ENCODE data around the gene P3H1.
A peak's percentile ranks its signal among the peaks of the same experiment; 100 is the strongest.

P3H1 gene

DNA sequence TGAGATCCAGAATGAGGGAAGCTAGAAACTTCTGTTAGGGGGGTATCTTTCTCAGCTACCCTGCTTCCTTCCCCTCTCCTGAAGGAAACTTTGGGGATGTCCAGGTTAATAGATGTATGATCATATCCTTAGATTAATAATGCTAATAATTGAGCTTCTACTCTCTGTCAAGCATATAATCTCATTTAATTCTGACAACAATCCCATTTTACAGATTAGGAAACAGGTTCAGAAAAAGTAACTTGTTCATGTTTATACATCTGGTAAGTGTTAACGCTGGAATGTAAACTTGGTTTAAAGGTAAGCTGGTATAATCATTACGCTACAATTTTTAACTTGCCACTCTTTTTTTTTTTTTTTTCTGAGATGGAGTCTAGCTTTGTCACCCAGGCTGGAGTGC lies 16.3 kb upstream of the P3H1 start:
- H3K9me3 Mint-ChIP-seq: no peaks in the 10 kb centered on the region
- H3K27ac Mint-ChIP-seq: no peak overlapping the region
- H3K36me3 Mint-ChIP-seq: peaks cover 9% of the 10 kb centered on the region
- no peak overlapping the region for H3K4me3 Mint-ChIP-seq
- H3K27me3 Mint-ChIP-seq: no peaks in the 10 kb centered on the region
- peaks cover 15% of the 10 kb centered on the region for H3K4me1 Mint-ChIP-seq

DNA sequence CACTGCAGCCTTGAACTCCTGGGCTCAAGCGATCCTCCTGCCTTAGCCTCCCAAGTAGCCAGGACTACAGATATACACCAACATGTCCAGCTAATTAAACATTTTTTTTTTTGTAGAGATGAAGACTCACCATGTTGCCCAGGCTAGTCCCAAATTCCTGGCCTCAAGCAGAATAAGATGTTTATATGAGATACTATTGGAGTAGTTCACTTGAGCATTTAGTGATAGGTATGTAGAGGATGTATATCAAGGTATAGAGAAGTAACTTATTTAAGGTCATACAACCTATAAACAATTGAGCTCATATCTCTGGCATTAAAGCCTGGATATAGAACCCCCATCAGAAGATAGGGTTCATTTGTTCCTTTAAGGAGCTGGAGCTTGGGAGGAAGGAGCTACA lies 13.3 kb upstream of the P3H1 start:
- H3K27me3 Mint-ChIP-seq: no peaks in the 10 kb centered on the region
- peaks cover 14% of the 10 kb centered on the region for H3K36me3 Mint-ChIP-seq
- H3K9me3 Mint-ChIP-seq: no peaks in the 10 kb centered on the region
- no peak overlapping the region for H3K4me3 Mint-ChIP-seq
- no peak overlapping the region for H3K27ac Mint-ChIP-seq
- peaks cover 6% of the 10 kb centered on the region for H3K4me1 Mint-ChIP-seq

DNA sequence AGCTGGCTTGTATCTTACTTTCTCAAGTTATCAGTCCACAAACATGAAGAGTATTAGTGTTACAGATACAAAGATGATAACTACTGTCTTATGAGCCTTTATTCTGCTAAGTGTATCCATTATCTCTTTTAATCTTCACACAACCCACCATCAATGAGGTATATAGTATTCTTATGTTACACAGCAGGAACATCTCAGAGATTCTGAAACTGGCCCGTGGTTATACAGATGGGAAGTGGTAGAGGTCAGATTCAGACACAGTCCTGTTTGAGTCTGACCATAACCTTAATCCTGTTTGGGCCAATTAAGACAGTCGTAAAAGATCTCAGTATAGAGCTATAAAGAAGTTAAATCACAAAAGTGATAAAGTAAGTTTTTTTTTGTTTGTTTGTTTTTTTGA lies 12.9 kb upstream of the P3H1 start:
- H3K36me3 Mint-ChIP-seq: peaks cover 16% of the 10 kb centered on the region

DNA sequence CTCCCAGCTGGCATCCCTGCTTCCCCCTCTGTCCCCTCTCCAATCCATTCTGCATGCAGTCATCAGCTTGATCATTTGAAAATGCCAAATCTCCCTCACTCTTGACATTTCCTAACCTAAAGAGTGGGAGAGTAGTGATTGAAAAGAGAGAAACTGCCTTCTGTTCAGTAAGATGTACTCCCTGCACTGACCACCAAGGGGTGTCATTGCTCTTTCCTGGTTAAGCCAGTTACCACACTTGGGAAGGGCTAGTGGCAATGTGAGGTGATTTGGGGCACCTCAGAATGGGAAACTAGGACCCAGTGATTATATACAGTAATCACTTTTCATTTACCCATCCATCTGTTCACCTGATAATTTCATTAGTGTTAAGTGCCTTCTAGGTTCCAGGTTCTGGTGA lies 11.0 kb upstream of the P3H1 start:
- Mint-ChIP-seq H3K4me1 (peaks cover 10% of the 10 kb centered on the region), H3K9me3 (no peaks in the 10 kb centered on the region), H3K36me3 (peaks cover 16% of the 10 kb centered on the region), H3K27ac (no peak overlapping the region), H3K4me3 (no peak overlapping the region), H3K27me3 (no peaks in the 10 kb centered on the region)

More for the DNA sequence above, 12.9 kb upstream of the P3H1 start:
- H3K27ac Mint-ChIP-seq: peak overlapping the region; percentile 30
- no peaks in the 10 kb centered on the region for H3K9me3 Mint-ChIP-seq
- H3K4me1 Mint-ChIP-seq: peaks cover 4% of the 10 kb centered on the region
- H3K4me3 Mint-ChIP-seq: no peak overlapping the region
- H3K27me3 Mint-ChIP-seq: no peaks in the 10 kb centered on the region

DNA sequence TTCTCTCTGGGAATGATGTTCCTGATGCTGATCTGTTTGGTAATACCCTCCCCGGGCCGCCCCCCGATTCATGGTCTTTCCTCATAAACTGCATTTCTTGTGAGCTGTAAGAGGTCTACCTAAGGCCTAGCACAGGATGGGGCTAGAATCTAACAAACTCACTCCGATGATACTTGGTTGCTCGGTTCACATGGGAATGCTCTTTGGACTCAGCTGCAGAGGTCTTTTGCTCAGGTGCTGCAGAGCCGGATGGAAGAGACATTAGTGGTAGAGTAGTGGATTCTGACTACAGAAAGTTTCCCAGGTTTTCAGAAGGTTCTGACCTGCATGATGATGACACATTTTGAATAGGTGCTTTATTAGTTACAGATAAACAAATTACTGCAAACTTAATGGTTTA lies 9.7 kb upstream of the P3H1 start:
- Mint-ChIP-seq H3K27ac (no peak overlapping the region), H3K27me3 (no peaks in the 10 kb centered on the region), H3K36me3 (peaks cover 13% of the 10 kb centered on the region), H3K4me1 (peaks cover 17% of the 10 kb centered on the region), H3K9me3 (no peaks in the 10 kb centered on the region), H3K4me3 (no peak overlapping the region)

DNA sequence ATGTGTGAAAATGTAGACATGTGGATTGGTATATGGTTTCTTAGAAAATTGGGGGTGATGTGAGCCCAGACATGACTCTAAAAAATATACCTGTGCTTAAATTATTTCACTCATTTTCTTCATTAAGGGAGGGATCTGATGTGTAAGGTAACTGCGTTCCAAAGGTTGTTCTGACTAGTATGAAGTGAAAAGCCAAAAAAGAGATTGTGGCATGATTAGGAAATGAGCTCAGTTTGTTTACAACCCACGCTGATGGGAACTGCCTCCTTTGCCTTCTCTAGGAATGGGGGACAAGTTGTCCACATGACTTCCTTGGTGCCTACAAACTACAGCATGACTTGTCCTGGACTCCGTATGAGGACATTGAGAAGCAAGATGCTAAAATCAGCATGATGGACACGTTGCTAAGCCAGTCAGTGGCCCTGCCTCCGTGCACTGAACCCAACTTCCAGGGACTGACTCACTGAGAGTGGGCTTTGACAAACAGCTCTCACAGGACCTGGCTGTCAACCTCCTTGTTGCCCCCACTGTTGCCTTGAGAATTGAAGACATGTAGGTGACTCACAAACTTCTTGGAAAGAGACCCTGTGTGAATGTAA lies 8.2 kb upstream of the P3H1 start:
- Mint-ChIP-seq H3K36me3 (peaks cover 13% of the 10 kb centered on the region), H3K9me3 (no peaks in the 10 kb centered on the region), H3K27ac (no peak overlapping the region), H3K4me3 (no peak overlapping the region), H3K4me1 (peaks cover 28% of the 10 kb centered on the region), H3K27me3 (no peaks in the 10 kb centered on the region)

DNA sequence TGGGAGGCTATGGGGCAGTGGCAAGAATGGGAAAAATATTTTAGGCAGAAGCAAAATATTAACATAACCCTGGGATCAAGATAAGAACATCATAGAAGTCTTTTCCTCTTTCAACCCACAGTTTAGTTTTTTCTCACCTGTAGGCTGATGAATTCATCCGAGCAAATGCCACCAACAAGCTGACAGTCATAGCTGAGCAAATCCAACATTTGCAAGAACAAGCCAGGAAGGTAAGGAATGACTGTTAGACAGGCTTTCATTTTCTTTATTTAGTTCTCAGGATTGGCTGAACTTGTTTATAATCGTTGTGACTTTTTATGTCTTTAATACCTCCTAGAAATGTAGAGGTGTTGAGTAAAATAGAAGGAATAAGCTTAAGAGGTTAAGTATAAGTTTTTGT lies 6.6 kb upstream of the P3H1 start:
- H3K4me1 Mint-ChIP-seq: peaks cover 42% of the 10 kb centered on the region
- peaks cover 15% of the 10 kb centered on the region for H3K36me3 Mint-ChIP-seq
- H3K9me3 Mint-ChIP-seq: no peaks in the 10 kb centered on the region
- no peak overlapping the region for H3K27ac Mint-ChIP-seq
- no peaks in the 10 kb centered on the region for H3K27me3 Mint-ChIP-seq
- no peak overlapping the region for H3K4me3 Mint-ChIP-seq

DNA sequence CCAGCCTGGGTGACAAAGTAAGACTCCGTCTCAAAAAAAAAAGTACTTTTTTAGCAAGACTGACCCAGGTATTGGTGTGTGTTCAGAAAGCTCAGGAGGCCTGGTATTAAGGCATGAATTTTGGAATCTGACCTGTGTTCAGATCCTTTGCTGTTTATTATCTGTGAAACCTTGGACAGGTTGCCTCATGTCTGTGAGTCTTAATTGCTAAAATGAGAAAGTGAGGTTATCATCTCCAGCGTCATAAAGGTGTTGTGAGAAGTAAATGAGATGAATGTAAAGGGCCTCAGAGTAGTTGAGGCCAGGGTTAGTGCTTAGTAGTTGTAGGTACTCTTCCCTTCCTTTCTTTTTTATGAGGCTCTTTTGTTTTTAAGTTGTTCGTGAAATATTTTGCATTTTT lies 3.0 kb upstream of the P3H1 start:
- H3K9me3 Mint-ChIP-seq: no peaks in the 10 kb centered on the region
- no peaks in the 10 kb centered on the region for H3K27me3 Mint-ChIP-seq
- peaks cover 41% of the 10 kb centered on the region for H3K4me1 Mint-ChIP-seq
- H3K36me3 Mint-ChIP-seq: peaks cover 9% of the 10 kb centered on the region
- peak overlapping the region; percentile 74 for H3K4me3 Mint-ChIP-seq
- H3K27ac Mint-ChIP-seq: no peak overlapping the region

DNA sequence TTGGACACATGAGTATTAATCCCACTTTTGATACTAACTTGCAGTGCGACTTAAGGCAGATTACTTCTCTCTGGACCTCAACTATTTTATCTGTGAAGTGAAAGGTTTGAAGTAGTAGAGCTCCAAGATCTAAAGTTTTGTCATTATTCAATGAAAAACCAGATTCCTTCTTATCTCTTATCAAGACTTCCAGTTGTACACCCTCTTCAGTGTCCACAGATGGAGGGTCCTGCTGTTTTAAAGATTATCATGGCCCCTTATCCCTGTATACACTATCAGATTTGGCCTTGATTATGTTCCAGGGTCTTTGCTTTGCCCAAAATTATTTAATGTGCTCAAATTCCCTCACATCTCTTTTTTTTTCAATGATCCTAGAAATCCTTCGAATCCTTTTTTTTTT lies 1.3 kb upstream of the P3H1 start:
- Mint-ChIP-seq H3K4me1 (peaks cover 39% of the 10 kb centered on the region), H3K36me3 (peaks cover 8% of the 10 kb centered on the region), H3K27ac (peak overlapping the region; percentile 86), H3K4me3 (peak overlapping the region; percentile 97), H3K27me3 (no peaks in the 10 kb centered on the region), H3K9me3 (no peaks in the 10 kb centered on the region)

DNA sequence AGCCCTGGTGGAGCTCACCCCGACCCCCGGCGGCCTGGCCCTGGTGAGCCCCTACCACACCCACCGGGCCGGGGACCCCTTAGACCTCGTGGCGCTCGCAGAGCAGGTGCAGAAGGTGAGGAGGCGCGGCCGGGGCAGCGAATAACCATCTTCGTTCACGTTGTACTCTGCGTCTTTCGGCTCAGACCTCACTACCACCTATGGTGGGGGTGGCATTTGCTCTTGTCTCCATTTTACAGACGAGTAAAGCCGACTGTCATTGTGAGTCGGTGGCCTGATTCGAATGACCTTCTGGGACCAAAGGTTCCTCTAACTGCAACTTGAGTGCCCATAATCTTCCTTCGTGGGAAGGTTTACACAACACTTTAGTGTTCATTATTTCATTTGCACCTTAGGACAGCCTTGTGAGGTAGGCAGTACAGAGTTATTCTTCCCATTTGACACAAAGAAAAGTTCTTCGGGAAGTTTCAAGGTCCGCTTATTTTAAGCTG lies 727 bp upstream of the P3H1 start:
- Mint-ChIP-seq H3K4me1 (peaks cover 35% of the 10 kb centered on the region), H3K4me3 (peak overlapping the region; percentile 97), H3K9me3 (no peaks in the 10 kb centered on the region), H3K27ac (peak overlapping the region; percentile 86), H3K27me3 (no peaks in the 10 kb centered on the region), H3K36me3 (peaks cover 8% of the 10 kb centered on the region)

DNA sequence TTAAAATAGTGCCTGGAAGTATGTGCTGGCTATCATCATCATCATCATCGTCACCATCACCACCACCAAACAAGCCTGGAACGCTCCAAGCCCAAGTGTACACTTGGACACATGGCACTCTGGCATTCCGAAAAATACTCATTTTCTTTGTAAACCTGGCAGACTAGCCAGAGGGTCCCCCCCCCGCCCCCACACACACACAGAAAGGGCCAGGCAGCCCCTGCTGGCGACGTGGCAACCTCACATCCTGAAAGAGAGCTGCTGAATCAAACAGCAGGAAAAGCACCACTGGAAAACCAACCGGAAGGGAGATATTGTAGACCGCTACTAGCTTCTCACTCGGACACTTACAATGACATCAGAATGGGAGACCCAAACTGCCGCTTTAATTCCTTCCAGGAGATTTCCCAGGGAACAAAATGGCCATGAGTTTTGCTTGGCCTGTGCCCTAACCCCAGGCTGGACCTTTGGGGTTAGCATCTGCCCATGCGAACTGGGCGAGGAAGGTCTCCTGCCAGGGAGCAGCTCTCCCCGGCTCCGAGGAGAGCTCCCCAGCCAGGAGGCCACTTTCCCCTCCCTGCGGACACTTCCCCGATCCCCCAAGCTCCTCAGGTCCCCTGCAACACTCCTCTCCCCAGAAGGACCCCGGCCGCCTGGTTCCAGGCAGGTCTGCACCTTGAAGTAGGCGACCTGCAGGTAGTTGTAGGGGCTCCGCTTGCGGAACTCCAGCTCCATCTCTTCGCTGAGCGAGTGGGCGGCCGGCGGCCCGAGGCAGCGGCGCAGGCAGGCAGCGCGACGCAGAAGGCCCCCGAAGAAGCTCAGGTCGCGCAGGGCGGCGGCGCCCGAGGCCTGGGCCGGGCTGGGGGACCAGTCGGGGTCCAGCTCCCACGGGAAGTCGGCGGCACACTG lies 742 bp downstream of the P3H1 start:
- Mint-ChIP-seq H3K4me3 (no peak overlapping the region), H3K4me1 (peaks cover 32% of the 10 kb centered on the region), H3K9me3 (no peaks in the 10 kb centered on the region), H3K27me3 (no peaks in the 10 kb centered on the region), H3K27ac (no peak overlapping the region), H3K36me3 (peaks cover 8% of the 10 kb centered on the region)

DNA sequence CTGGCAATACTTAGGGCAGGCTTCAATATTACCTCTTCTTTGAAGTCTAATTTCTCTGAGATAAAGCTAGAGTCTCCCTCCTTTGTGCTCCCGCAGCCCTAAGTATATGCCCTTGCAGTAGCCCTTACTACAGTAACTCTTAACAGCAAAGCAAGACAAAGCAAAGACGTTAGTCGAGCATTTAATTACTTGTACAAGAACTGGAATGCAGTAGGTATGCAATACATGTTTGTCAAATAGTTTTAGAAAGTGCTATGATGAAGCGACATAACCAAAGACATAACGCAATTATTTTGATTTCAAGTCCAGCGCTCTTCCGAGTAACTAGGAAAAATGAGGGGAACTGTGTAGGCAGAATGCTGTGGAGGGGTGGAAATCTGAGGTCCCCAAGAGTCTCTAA lies 1.6 kb downstream of the P3H1 start:
- H3K36me3 Mint-ChIP-seq: peaks cover 3% of the 10 kb centered on the region
- no peak overlapping the region for H3K27ac Mint-ChIP-seq
- no peaks in the 10 kb centered on the region for H3K27me3 Mint-ChIP-seq
- no peak overlapping the region for H3K4me3 Mint-ChIP-seq
- H3K4me1 Mint-ChIP-seq: peaks cover 24% of the 10 kb centered on the region
- H3K9me3 Mint-ChIP-seq: no peaks in the 10 kb centered on the region

DNA sequence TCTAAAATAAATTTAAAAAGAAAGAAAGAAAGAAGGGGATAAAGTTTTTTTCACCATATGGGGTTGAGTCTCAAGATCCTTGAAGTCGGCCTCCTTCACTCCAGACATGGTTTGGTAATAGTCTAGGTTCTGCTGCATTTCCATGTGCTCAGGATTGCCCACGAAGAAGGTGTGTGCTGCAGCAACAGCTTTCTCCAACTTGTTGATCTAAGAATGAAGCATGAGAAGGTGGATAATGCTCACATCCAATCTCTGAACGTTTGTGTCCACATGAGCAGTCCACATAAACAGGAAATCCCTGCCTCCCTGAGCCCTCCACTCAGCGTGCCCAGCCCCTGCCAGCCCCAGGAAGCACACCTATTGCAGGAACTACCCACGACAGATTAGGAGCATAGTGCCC lies 4.6 kb downstream of the P3H1 start:
- Mint-ChIP-seq H3K27ac (no peak overlapping the region), H3K27me3 (no peaks in the 10 kb centered on the region), H3K4me1 (peaks cover 4% of the 10 kb centered on the region), H3K4me3 (no peak overlapping the region), H3K36me3 (no peaks in the 10 kb centered on the region), H3K9me3 (no peaks in the 10 kb centered on the region)

DNA sequence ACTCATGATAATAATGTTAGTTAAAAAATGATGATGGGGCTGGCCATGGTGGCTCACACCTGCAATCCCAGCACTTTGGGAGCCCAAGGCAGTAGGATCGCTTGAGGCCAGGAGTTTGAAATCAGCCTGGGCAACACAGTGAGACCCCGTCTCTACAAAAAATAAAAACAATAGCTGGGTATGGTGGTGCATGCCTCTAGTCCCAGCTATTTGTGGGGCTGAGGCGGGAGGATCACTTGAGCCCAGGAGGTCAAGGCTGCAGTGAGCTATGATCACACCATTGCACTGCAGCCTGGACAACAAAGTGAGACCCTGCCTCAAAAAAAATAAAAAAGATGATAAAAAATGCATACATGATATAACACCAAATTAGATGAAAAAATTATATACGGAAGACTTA lies 5.3 kb downstream of the P3H1 start:
- Mint-ChIP-seq H3K36me3 (peaks cover 4% of the 10 kb centered on the region), H3K4me3 (no peak overlapping the region), H3K4me1 (peaks cover 7% of the 10 kb centered on the region), H3K9me3 (no peaks in the 10 kb centered on the region), H3K27ac (no peak overlapping the region), H3K27me3 (no peaks in the 10 kb centered on the region)

DNA sequence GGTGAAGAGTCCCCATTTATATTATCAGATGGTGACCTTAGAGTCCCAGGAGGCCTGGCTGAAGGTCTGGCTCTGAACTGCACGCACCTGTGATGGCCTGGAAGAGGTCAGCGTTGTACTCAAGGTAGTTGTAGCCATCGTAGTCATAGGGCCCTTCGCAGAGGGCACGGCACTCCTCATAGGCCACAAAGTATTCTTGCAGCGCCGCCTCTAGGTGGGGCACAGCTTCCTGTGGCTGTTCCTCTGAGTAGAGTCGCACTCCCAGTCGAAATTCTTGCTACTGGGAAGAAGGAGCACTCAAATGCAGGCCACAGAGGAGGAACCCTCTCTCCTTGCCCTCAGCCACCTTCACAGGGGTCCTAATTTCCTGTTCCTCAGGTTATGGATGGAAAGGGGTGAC lies 7.7 kb downstream of the P3H1 start:
- Mint-ChIP-seq H3K4me3 (no peak overlapping the region), H3K27ac (no peak overlapping the region), H3K36me3 (peaks cover 12% of the 10 kb centered on the region), H3K27me3 (no peaks in the 10 kb centered on the region), H3K9me3 (no peaks in the 10 kb centered on the region), H3K4me1 (peaks cover 7% of the 10 kb centered on the region)

DNA sequence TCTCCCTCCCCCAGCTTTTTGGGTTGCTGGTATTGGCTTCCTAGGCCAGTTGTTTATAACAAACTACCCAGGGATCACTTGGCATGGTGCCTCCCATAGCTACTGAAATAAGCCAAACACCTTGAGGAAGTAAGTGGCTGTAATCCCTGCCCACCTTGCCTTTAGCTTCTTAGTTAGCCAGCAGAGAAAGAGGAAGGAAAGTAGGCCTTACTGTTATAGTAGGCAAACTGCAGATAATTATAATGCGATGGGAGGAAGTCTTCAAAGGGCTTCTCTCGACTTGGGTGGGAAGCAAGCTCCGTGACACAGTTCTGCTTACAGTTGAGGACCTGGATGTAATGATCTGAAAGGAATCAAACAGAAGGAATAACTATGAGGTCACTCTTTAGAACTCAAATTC lies 8.2 kb downstream of the P3H1 start:
- H3K36me3 Mint-ChIP-seq: peaks cover 15% of the 10 kb centered on the region
- no peak overlapping the region for H3K27ac Mint-ChIP-seq
- no peak overlapping the region for H3K4me3 Mint-ChIP-seq
- peaks cover 7% of the 10 kb centered on the region for H3K4me1 Mint-ChIP-seq
- H3K9me3 Mint-ChIP-seq: no peaks in the 10 kb centered on the region
- no peaks in the 10 kb centered on the region for H3K27me3 Mint-ChIP-seq

Measured in activated naive CD4-positive, alpha-beta T cell treated with anti-CD3 and anti-CD28 coated beads, Interleukin-2, amount 50 U/mL, for 24 hours (primary cell).